ENCODE data around the gene CECR2. TPM values are rescaled to one million over a fixed set of nuclear protein-coding genes. Genes with fewer than 3 reads are reported as not detected.

Gene CECR2
- total and polyA plus RNA-seq, 2 donors from 2014 or later, result 0.58 to 3.4 TPM

DNA sequence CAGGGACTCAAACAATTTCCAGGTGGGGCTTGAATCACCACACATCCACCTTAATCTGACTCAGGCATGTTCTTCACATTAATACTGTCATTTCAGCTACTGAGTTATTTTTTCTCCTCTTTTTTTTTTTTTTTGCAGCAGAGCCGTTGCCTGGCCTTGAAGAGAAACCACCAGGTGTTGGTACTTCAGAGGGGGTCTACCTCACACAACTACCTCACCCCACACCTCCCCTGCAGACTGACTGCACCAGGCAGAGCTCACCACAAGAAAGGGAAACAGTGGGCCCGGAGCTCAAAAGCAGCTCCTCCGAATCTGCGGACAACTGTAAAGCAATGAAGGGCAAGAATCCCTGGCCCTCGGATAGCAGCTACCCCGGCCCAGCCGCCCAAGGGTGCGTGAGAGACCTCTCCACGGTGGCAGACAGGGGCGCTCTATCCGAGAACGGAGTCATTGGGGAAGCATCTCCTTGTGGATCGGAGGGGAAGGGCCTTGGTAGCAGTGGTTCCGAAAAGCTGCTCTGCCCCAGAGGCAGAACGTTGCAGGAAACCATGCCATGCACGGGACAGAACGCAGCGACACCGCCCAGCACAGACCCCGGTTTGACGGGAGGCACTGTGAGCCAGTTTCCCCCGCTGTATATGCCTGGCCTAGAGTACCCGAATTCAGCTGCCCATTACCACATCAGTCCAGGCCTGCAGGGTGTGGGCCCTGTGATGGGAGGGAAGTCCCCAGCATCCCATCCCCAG is 178.9 kb downstream of the CECR2 start:
- Histone ChIP-seq H3K4me1 (ENCODE audit: control insufficient read depth in 2 of 3, insufficient read depth in 2 of 3, low read depth in 1 of 3, low read length in 3 of 3) (no peaks in the 10 kb centered on the region), H3K36me3 (ENCODE audit: control insufficient read depth in 2 of 3, insufficient read depth in 3 of 3, low read length in 3 of 3) (peaks cover 0 to 2% (median 0%) of the 10 kb centered on the region in 3 donors), H3K27ac (ENCODE audit: low read depth in 2 of 2, low read length in 2 of 2) (no peak overlapping the region), H3K9me3 (ENCODE audit: control insufficient read depth in 2 of 3, insufficient read depth in 1 of 3, low read length in 3 of 3) (no peaks in the 10 kb centered on the region), H3K9ac (ENCODE audit: low read length in 3 of 3) (no peak overlapping the region), H3K27me3 (ENCODE audit: control insufficient read depth, insufficient read depth, low read length) (no peaks in the 10 kb centered on the region), H3K4me3 (ENCODE audit: low read length in 3 of 3) (no peak overlapping the region)
- DNase-seq, result no peak
- no peak for FAIRE-seq
- TF ChIP-seq, protein P1, sequence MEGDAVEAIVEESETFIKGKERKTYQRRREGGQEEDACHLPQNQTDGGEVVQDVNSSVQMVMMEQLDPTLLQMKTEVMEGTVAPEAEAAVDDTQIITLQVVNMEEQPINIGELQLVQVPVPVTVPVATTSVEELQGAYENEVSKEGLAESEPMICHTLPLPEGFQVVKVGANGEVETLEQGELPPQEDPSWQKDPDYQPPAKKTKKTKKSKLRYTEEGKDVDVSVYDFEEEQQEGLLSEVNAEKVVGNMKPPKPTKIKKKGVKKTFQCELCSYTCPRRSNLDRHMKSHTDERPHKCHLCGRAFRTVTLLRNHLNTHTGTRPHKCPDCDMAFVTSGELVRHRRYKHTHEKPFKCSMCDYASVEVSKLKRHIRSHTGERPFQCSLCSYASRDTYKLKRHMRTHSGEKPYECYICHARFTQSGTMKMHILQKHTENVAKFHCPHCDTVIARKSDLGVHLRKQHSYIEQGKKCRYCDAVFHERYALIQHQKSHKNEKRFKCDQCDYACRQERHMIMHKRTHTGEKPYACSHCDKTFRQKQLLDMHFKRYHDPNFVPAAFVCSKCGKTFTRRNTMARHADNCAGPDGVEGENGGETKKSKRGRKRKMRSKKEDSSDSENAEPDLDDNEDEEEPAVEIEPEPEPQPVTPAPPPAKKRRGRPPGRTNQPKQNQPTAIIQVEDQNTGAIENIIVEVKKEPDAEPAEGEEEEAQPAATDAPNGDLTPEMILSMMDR (IDR thresholded peaks at IDR 0.05; ENCODE audit: borderline replicate concordance, extremely low read depth, insufficient read depth), result no peak
- intact Hi-C loops (cut with DNase I), result no loop called here

DNA sequence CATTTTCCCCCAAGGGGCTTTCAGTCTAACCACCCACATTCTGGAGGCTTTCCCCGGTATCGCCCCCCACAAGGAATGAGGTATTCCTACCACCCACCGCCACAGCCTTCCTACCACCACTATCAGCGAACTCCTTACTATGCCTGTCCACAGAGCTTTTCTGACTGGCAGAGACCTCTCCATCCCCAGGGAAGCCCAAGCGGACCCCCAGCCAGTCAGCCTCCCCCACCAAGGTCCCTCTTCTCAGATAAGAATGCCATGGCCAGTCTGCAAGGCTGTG is 179.4 kb downstream of the CECR2 start:
- H3K4me1 ChIP-seq (ENCODE audit: control insufficient read depth in 2 of 3, insufficient read depth in 2 of 3, low read depth in 1 of 3, low read length in 3 of 3), result no peaks in the 10 kb centered on the region
- peaks cover 0 to 2% (median 0%) of the 10 kb centered on the region in 3 donors for H3K36me3 ChIP-seq (ENCODE audit: control insufficient read depth in 2 of 3, insufficient read depth in 3 of 3, low read length in 3 of 3)
- intact Hi-C loops (cut with DNase I), result no loop called here
- H3K4me3 ChIP-seq (ENCODE audit: low read length in 3 of 3), result no peak overlapping the region
- H3K9ac ChIP-seq (ENCODE audit: low read length in 3 of 3), result no peak overlapping the region
- TF ChIP-seq, protein P1 (IDR thresholded peaks at IDR 0.05; ENCODE audit: borderline replicate concordance, extremely low read depth, insufficient read depth), result no peak
- H3K27me3 ChIP-seq (ENCODE audit: control insufficient read depth, insufficient read depth, low read length), result no peaks in the 10 kb centered on the region
- FAIRE-seq (no peak), DNase-seq (no peak)
- H3K9me3 ChIP-seq (ENCODE audit: control insufficient read depth in 2 of 3, insufficient read depth in 1 of 3, low read length in 3 of 3), result no peaks in the 10 kb centered on the region
- H3K27ac ChIP-seq (ENCODE audit: low read depth in 2 of 2, low read length in 2 of 2), result no peak overlapping the region

DNA sequence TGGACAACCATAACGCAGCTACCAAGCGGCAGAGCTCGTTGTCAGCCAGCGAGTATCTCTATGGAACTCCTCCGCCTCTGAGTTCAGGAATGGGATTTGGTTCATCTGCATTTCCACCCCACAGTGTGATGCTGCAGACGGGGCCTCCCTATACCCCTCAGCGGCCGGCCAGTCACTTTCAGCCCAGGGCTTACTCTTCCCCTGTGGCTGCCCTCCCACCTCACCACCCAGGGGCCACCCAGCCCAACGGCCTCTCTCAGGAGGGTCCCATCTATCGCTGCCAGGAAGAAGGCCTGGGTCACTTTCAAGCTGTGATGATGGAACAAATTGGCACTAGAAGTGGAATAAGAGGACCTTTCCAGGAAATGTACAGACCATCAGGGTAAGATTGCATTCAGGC is 179.9 kb downstream of the CECR2 start:
- H3K27me3 ChIP-seq (ENCODE audit: control insufficient read depth, insufficient read depth, low read length), result no peaks in the 10 kb centered on the region
- intact Hi-C loops (cut with DNase I), result no loop called here
- no peaks in the 10 kb centered on the region for H3K4me1 ChIP-seq (ENCODE audit: control insufficient read depth in 2 of 3, insufficient read depth in 2 of 3, low read depth in 1 of 3, low read length in 3 of 3)
- H3K27ac ChIP-seq (ENCODE audit: low read depth in 2 of 2, low read length in 2 of 2), result no peak overlapping the region
- no peak overlapping the region for H3K9ac ChIP-seq (ENCODE audit: low read length in 3 of 3)
- H3K9me3 ChIP-seq (ENCODE audit: control insufficient read depth in 2 of 3, insufficient read depth in 1 of 3, low read length in 3 of 3), result no peaks in the 10 kb centered on the region
- no peak for FAIRE-seq
- TF ChIP-seq, protein P1 (IDR thresholded peaks at IDR 0.05; ENCODE audit: borderline replicate concordance, extremely low read depth, insufficient read depth), result no peak
- no peak overlapping the region for H3K4me3 ChIP-seq (ENCODE audit: low read length in 3 of 3)
- peaks cover 0 to 2% (median 0%) of the 10 kb centered on the region in 3 donors for H3K36me3 ChIP-seq (ENCODE audit: control insufficient read depth in 2 of 3, insufficient read depth in 3 of 3, low read length in 3 of 3)
- no peak for DNase-seq

DNA sequence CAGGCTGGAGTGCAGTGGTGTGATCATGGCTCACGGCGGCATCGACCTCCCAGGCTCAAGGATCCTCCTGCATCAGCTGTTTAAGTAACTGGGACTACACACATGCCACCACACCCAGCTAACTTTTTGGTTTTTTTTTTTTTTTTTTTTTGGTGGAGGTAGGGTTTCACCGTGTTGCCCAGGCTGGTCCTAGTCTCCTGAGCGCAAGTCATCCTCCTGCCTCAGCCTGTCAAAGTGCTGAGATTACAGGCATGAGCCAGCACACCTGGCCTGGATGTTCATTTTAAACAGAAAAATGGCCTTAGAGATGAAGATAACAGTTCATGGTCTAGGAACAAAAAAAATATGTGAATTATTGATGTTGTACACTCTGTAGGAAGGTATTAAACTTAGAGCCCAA is 180.4 kb downstream of the CECR2 start:
- TF ChIP-seq, protein P1 (IDR thresholded peaks at IDR 0.05; ENCODE audit: borderline replicate concordance, extremely low read depth, insufficient read depth), result no peak
- Histone ChIP-seq H3K27me3 (ENCODE audit: control insufficient read depth, insufficient read depth, low read length) (no peaks in the 10 kb centered on the region), H3K4me3 (ENCODE audit: low read length in 3 of 3) (no peak overlapping the region), H3K27ac (ENCODE audit: low read depth in 2 of 2, low read length in 2 of 2) (no peak overlapping the region), H3K4me1 (ENCODE audit: control insufficient read depth in 2 of 3, insufficient read depth in 2 of 3, low read depth in 1 of 3, low read length in 3 of 3) (no peaks in the 10 kb centered on the region), H3K36me3 (ENCODE audit: control insufficient read depth in 2 of 3, insufficient read depth in 3 of 3, low read length in 3 of 3) (peaks cover 0 to 2% (median 0%) of the 10 kb centered on the region in 3 donors), H3K9me3 (ENCODE audit: control insufficient read depth in 2 of 3, insufficient read depth in 1 of 3, low read length in 3 of 3) (no peaks in the 10 kb centered on the region), H3K9ac (ENCODE audit: low read length in 3 of 3) (no peak overlapping the region)
- FAIRE-seq (no peak), DNase-seq (no peak)
- intact Hi-C loops (cut with DNase I), result no loop called here
